ENCODE data around the gene EMC1. TPM values are rescaled to one million over a fixed set of nuclear protein-coding genes. Genes with fewer than 3 reads are reported as not detected.

EMC1 gene
- total and polyA plus RNA-seq, 2 donors (not counting 1 experiment from before 2014, with no cell fraction given): 33.3 to 78.1 TPM

GRCh38 chr1:19196331-19196730, 55.0 kb downstream of the EMC1 start:
- H3K4me3 ChIP-seq (replicated peaks in 1 of 4; ENCODE audit: control extremely low read depth in 1 of 4, insufficient read depth in 1 of 4, low read depth in 3 of 4, low read length in 4 of 4): no peak overlapping the region
- H2AFZ ChIP-seq (ENCODE audit: low read length): no peak overlapping the region
- DNase-seq (ENCODE audit: low read depth in 2 of 2): no peak
- no peaks in the 10 kb centered on the region for H4K20me1 ChIP-seq (ENCODE audit: control insufficient read depth, extremely low read depth, insufficient read depth, low read length)
- H3K9me3 ChIP-seq (ENCODE audit: control insufficient read depth, insufficient read depth, low read depth, low read length): no peaks in the 10 kb centered on the region
- TF ChIP-seq EZH2 (IDR thresholded peaks at IDR 0.05; ENCODE audit: low read length, missing control alignments) (no peak), CTCF (conservative IDR thresholded peaks at IDR 0.05 in 1 of 2, IDR thresholded peaks at IDR 0.05 in 1 of 2; ENCODE audit: low read depth in 1 of 2, low read length in 2 of 2) (no peak)
- H3K27ac ChIP-seq (ENCODE audit: insufficient read depth, low read length): no peak overlapping the region
- H3K79me2 ChIP-seq (ENCODE audit: control insufficient read depth, insufficient read depth, low read length): peaks cover 29% of the 10 kb centered on the region
- no peaks in the 10 kb centered on the region for H3K27me3 ChIP-seq (ENCODE audit: control insufficient read depth, insufficient read depth, low read length)
- peaks cover 20% of the 10 kb centered on the region for H3K36me3 ChIP-seq (ENCODE audit: control insufficient read depth, insufficient read depth, low read length)
- H3K4me1 ChIP-seq (ENCODE audit: control insufficient read depth, extremely low read depth, insufficient read depth, low read length): no peaks in the 10 kb centered on the region
- no peak overlapping the region for H3K9ac ChIP-seq (ENCODE audit: insufficient read depth, low read length)
- H3K4me2 ChIP-seq (ENCODE audit: extremely low read depth, insufficient read depth, low read length): no peak overlapping the region

GRCh38 chr1:19193004-19193403, 58.3 kb downstream of the EMC1 start:
- Histone ChIP-seq H3K36me3 (ENCODE audit: control insufficient read depth, insufficient read depth, low read length) (peaks cover 18% of the 10 kb centered on the region), H4K20me1 (ENCODE audit: control insufficient read depth, extremely low read depth, insufficient read depth, low read length) (no peaks in the 10 kb centered on the region), H3K9me3 (ENCODE audit: control insufficient read depth, insufficient read depth, low read depth, low read length) (no peaks in the 10 kb centered on the region)

GRCh38 chr1:19191811-19192210, 59.5 kb downstream of the EMC1 start:
- H2AFZ ChIP-seq (ENCODE audit: low read length): no peak overlapping the region
- no peak overlapping the region for H3K4me2 ChIP-seq (ENCODE audit: extremely low read depth, insufficient read depth, low read length)
- H3K4me1 ChIP-seq (ENCODE audit: control insufficient read depth, extremely low read depth, insufficient read depth, low read length): no peaks in the 10 kb centered on the region
- TF ChIP-seq CTCF (conservative IDR thresholded peaks at IDR 0.05 in 1 of 2, IDR thresholded peaks at IDR 0.05 in 1 of 2; ENCODE audit: low read depth in 1 of 2, low read length in 2 of 2) (no peak), EZH2 (IDR thresholded peaks at IDR 0.05; ENCODE audit: low read length, missing control alignments) (no peak)
- H3K36me3 ChIP-seq (ENCODE audit: control insufficient read depth, insufficient read depth, low read length): peaks cover 19% of the 10 kb centered on the region
- no peak overlapping the region for H3K9ac ChIP-seq (ENCODE audit: insufficient read depth, low read length)
- no peaks in the 10 kb centered on the region for H3K27me3 ChIP-seq (ENCODE audit: control insufficient read depth, insufficient read depth, low read length)
- DNase-seq (ENCODE audit: low read depth in 2 of 2): no peak
- H3K9me3 ChIP-seq (ENCODE audit: control insufficient read depth, insufficient read depth, low read depth, low read length): no peaks in the 10 kb centered on the region
- H4K20me1 ChIP-seq (ENCODE audit: control insufficient read depth, extremely low read depth, insufficient read depth, low read length): no peaks in the 10 kb centered on the region
- H3K4me3 ChIP-seq (replicated peaks in 1 of 4; ENCODE audit: control extremely low read depth in 1 of 4, insufficient read depth in 1 of 4, low read depth in 3 of 4, low read length in 4 of 4): no peak overlapping the region
- no peak overlapping the region for H3K27ac ChIP-seq (ENCODE audit: insufficient read depth, low read length)
- H3K79me2 ChIP-seq (ENCODE audit: control insufficient read depth, insufficient read depth, low read length): peaks cover 13% of the 10 kb centered on the region

More at GRCh38 chr1:19193004-19193403, 58.3 kb downstream of the EMC1 start:
- no peak for TF ChIP-seq CTCF (conservative IDR thresholded peaks at IDR 0.05 in 1 of 2, IDR thresholded peaks at IDR 0.05 in 1 of 2; ENCODE audit: low read depth in 1 of 2, low read length in 2 of 2)
- no peak for TF ChIP-seq EZH2 (IDR thresholded peaks at IDR 0.05; ENCODE audit: low read length, missing control alignments)
- Histone ChIP-seq H3K27me3 (ENCODE audit: control insufficient read depth, insufficient read depth, low read length) (no peaks in the 10 kb centered on the region), H3K9ac (ENCODE audit: insufficient read depth, low read length) (no peak overlapping the region), H3K27ac (ENCODE audit: insufficient read depth, low read length) (no peak overlapping the region), H2AFZ (ENCODE audit: low read length) (no peak overlapping the region), H3K4me3 (replicated peaks in 1 of 4; ENCODE audit: control extremely low read depth in 1 of 4, insufficient read depth in 1 of 4, low read depth in 3 of 4, low read length in 4 of 4) (no peak overlapping the region), H3K4me1 (ENCODE audit: control insufficient read depth, extremely low read depth, insufficient read depth, low read length) (no peaks in the 10 kb centered on the region), H3K4me2 (ENCODE audit: extremely low read depth, insufficient read depth, low read length) (no peak overlapping the region), H3K79me2 (ENCODE audit: control insufficient read depth, insufficient read depth, low read length) (peaks cover 13% of the 10 kb centered on the region)
- DNase-seq (ENCODE audit: low read depth in 2 of 2): no peak
